AG04450 (cell line): ENCODE results near the gene TARS3. TPM values are rescaled to one million over a fixed set of nuclear protein-coding genes. Genes with fewer than 3 reads are reported as not detected.
A peak's percentile ranks its signal among the peaks of the same experiment; 100 is the strongest.

Experiments used
- CTCF ChIA-PET: fragments of 300-600, 350-600 bp; formaldehyde crosslinking; extraction: SDS; loops from one replicate; lab custom pipeline; 2022; ENCODE audit warnings: antibody characterized with exemption, inconsistent platforms; lab: Charles Lee
- POLR2A ChIA-PET: fragments of 350-600 bp; formaldehyde crosslinking; extraction: SDS; loops from one replicate; lab custom pipeline; 2021; ENCODE audit warnings: antibody characterized with exemption, inconsistent platforms; lab: Yijun Ruan, JAX
- DNase-seq: peaks from one replicate; pipeline ENCODE4 v3.0.0-alpha.2; 2011; ENCODE audit warnings: low read depth, low spot score
- H3K27ac ChIP-seq: one replicate; pipeline ENCODE4 v1.5.1; 2012; ENCODE audit warnings: low read depth, low read length, control low read depth
- H3K27me3 ChIP-seq: one replicate; pipeline ENCODE4 v1.6.0; 2012; ENCODE audit warnings: low read length; ENCODE audit not compliant: control insufficient read depth, insufficient read depth
- H3K4me3 ChIP-seq: 2 replicates; pipeline ENCODE4 v1.5.1; 2011; ENCODE audit warnings: mild to moderate bottlenecking, low read depth, low read length, control low read depth
- H3K9me3 ChIP-seq: 2 replicates; pipeline ENCODE4 v1.5.1; 2012; ENCODE audit warnings: low read length; ENCODE audit not compliant: control insufficient read depth, insufficient read depth
- CTCF ChIP-seq: IDR thresholded peaks from 2 replicates; pipeline ENCODE4 v1.5.1; 2011; ENCODE audit warnings: low read depth, low read length, control low read depth, inconsistent platforms
- polyA plus RNA-seq: library from polyadenylated mRNA; depleted of rRNA; stranded (reverse); fragments of >200 nt; gene quantifications from 2 replicates; pipeline ENCODE4 v1.2.3, GENCODE V29; 2011

TARS3 gene
- polyA plus RNA-seq, 1 experiment = 7.2 TPM

GRCh38 chr15:101686718-101687117 is 37.6 kb downstream of the TARS3 start:
- H3K27me3 ChIP-seq = no peaks in the 10 kb centered on the region
- H3K9me3 ChIP-seq = no peaks in the 10 kb centered on the region
- CTCF ChIA-PET = interaction anchor here (2.6 kb wide), 1 partner anchor 46 kb away, joined by 10 read pairs; no protein-coding TSS in a partner anchor
- no peak for DNase-seq
- POLR2A ChIA-PET = no interaction called here
- no peak overlapping the region for H3K27ac ChIP-seq
- H3K4me3 ChIP-seq = no peak overlapping the region
- TF ChIP-seq CTCF = no peak

GRCh38 chr15:101684877-101685276 is 39.4 kb downstream of the TARS3 start:
- no peak for TF ChIP-seq CTCF
- H3K4me3 ChIP-seq = no peak overlapping the region
- POLR2A ChIA-PET = no interaction called here

GRCh38 chr15:101684384-101684783 is 39.9 kb downstream of the TARS3 start:
- Histone ChIP-seq H3K27me3 (no peaks in the 10 kb centered on the region), H3K4me3 (no peak overlapping the region), H3K9me3 (no peaks in the 10 kb centered on the region), H3K27ac (peak overlapping the region; percentile 62)
- peak; percentile 32 for DNase-seq
- POLR2A ChIA-PET = no interaction called here
- no peak for TF ChIP-seq CTCF
- CTCF ChIA-PET = no interaction called here

More at GRCh38 chr15:101684877-101685276, 39.4 kb downstream of the TARS3 start:
- CTCF ChIA-PET = no interaction called here
- H3K27ac ChIP-seq = peak overlapping the region; percentile 62
- H3K27me3 ChIP-seq = no peaks in the 10 kb centered on the region
- DNase-seq = no peak
- H3K9me3 ChIP-seq = no peaks in the 10 kb centered on the region

- CTCF ChIA-PET = no interaction called here
These were observed 44.5 kb downstream of the TARS3 start for GRCh38 chr15:101679806-101680205.

More at GRCh38 chr15:101679806-101680205, 44.5 kb downstream of the TARS3 start:
- TF ChIP-seq CTCF = no peak
- Histone ChIP-seq H3K27me3 (no peaks in the 10 kb centered on the region), H3K4me3 (no peak overlapping the region), H3K27ac (no peak overlapping the region), H3K9me3 (no peaks in the 10 kb centered on the region)
- DNase-seq = no peak
- POLR2A ChIA-PET = interaction anchor here (1.1 kb wide), 1 partner anchor 21 kb away, joined by 7 read pairs; no protein-coding TSS in a partner anchor
